ENCODE data around the gene SMARCAL1. TPM values are rescaled to one million over a fixed set of nuclear protein-coding genes. Genes with fewer than 3 reads are reported as not detected.
A peak's percentile ranks its signal among the peaks of the same experiment; 100 is the strongest.

Gene SMARCAL1
- total RNA-seq, 2 donors from 2014 or later = 21.1 to 32.2 TPM

DNA sequence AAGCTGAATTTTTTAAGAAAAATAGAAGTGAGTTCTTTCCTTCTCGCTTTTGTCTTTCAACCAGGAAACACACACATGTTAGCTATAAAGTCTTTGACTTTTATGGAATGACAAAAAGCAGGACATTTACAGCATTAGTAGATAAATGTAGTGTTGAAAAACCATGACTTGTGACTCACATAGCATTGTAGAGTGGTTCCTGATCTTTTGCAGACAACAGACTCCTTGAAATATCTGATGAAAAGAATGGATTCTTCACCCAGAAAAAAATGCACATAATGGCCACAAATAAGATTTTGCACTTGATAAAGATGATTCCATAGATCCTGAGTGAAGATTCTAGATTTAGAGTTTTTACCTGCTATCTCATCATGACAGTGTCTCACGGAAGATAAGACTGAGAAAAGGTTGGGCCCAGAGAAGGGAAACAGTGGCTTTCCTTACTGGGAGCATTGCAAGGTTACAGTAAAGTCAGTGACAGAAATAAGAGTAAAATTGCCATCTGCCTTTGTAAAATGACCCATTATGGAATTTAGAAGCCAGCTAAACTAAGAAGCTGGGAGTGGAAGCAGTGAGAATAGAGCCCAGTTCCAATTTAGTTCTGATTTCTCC lies 14.0 kb downstream of the SMARCAL1 start:
- no peaks in the 10 kb centered on the region for H3K27me3 Mint-ChIP-seq

DNA sequence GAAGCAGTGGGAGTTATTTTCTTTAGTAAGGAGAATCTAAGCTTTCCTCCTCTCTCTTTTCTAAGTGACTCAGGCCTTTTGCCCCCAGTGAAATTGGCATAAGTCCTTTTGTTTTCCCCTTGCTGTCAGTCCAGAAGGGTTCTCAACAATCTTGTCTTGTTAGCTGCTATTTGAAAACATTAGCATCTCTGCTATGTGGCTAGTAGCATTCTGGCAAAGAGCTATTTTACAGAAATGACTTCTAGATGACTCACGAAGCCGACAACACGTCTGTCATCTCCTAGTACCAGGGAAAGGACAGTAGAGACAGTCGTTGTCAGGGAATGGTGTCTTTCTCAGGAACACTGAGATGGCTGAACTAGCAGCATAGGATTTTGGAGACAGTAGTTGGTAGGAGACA lies 14.7 kb downstream of the SMARCAL1 start:
- no peak overlapping the region for H3K27ac Mint-ChIP-seq
- H3K36me3 Mint-ChIP-seq = peaks cover 50% of the 10 kb centered on the region
- no peaks in the 10 kb centered on the region for H3K27me3 Mint-ChIP-seq

More for the DNA sequence above, 14.0 kb downstream of the SMARCAL1 start:
- Mint-ChIP-seq H3K4me1 (ENCODE audit: low read depth in 2 of 2) (peaks cover 22% of the 10 kb centered on the region in 2 donors), H3K36me3 (peaks cover 46% of the 10 kb centered on the region), H3K9me3 (no peaks in the 10 kb centered on the region), H3K27ac (no peak overlapping the region), H3K4me3 (no peak overlapping the region)
- ATAC-seq (no peak), DNase-seq (ENCODE audit: low spot score) (no peak)

DNA sequence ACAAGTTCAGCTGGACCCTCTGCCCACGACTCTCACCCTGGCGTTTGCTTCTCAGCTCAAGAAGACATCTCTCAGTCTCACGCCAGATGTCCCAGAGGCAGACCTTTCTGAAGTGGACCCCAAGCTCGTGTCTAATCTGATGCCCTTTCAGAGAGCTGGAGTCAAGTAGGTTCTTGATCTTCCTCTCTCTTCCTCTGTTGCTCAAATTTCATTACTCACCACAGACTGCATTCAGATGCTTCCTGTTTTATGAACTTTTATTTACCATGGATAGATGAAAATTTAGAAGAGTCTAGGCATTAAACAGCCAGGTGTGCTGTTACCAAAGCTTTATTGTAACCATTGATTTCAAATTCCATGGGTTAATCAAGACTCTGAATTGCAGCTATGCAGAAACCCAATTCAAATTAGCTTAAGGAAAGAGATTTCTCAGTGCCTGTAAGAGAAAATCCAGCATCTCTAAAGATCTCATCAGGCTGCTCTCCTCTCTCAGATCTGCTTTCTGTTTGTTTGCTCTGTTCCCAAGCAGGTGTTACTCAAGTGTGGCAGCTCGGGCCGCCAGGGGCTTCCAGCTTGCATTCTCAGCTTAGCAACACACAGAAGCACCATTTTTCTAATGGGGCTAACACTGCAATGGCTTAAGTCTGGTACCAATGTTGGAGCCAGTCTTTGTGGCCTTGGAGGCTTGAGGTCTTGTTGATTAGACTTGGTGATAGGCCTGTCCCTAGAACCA lies 16.5 kb downstream of the SMARCAL1 start:
- H3K27ac Mint-ChIP-seq = peak overlapping the region in 1 of 2 donors; percentile 48
- H3K9me3 Mint-ChIP-seq = no peaks in the 10 kb centered on the region
- H3K27me3 Mint-ChIP-seq = no peaks in the 10 kb centered on the region
- DNase-seq (ENCODE audit: low spot score) (no peak), ATAC-seq (no peak)
- peaks cover 49% of the 10 kb centered on the region for H3K36me3 Mint-ChIP-seq
- no peak overlapping the region for H3K4me3 Mint-ChIP-seq
- H3K4me1 Mint-ChIP-seq (ENCODE audit: low read depth in 2 of 2) = peaks cover 7 to 10% of the 10 kb centered on the region in 2 donors

More for the DNA sequence above, 14.7 kb downstream of the SMARCAL1 start:
- Mint-ChIP-seq H3K9me3 (no peaks in the 10 kb centered on the region), H3K4me3 (no peak overlapping the region), H3K4me1 (ENCODE audit: low read depth in 2 of 2) (peaks cover 22% of the 10 kb centered on the region in 2 donors)
- DNase-seq (ENCODE audit: low spot score) = no peak
- no peak for ATAC-seq

DNA sequence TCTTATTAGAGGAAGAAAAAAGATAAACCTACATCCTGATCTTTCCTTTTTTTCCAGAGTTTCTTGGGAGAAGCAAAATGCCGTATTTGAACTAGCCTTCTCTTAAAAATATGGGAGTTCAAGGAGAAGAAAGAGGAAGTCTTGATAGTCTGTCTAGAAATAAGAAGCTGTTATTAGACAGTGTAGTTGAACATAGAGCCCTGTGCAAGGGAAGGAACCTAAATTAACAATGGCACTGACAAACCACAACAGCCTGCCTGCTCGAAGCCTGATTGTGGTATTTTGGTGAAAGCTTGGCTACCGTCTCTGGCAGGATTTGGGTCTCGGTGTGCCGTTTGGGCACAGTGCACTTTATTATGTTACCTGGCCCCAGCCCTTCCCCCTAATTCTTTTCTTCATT lies 17.1 kb downstream of the SMARCAL1 start:
- ATAC-seq = no peak
- Mint-ChIP-seq H3K36me3 (peaks cover 45% of the 10 kb centered on the region), H3K4me3 (no peak overlapping the region), H3K27ac (peak overlapping the region in 1 of 2 donors; percentile 48), H3K27me3 (no peaks in the 10 kb centered on the region), H3K9me3 (no peaks in the 10 kb centered on the region), H3K4me1 (ENCODE audit: low read depth in 2 of 2) (peaks cover 4 to 5% of the 10 kb centered on the region in 2 donors)
- DNase-seq (ENCODE audit: low spot score) = no peak

DNA sequence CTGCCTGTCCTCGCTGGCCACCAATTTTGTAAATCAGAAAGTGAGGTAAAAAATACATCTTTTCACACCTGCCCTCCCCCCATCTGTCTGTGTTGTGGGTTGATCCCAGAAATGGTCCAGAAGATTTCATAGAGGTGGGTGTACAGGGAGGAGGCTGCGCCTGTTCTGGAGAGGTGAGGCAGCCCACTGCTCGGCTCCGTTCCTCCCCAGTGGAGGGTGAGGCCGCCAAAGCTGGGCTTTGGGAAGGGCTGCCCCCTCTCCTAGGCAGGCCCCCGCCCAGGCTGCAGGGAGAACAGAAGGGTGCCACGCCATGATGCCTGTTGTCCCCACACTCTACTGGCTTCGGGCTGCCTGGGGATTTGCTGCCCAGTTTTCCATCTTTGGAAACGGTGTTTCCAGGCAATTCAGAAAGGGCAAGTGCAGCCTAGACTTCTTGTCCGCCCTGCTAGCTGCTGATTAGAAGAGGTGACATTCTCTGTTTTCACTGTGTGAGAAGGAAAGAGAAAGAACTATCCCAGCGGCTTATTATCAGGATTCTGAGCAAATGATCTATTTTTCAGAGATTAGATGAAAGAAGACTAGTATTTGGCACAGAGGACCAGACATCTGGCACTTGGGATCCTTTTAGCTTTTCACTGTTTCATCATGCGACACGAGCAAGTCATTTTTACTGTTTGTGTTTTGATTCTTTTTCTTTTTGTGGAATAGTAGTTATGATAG lies 18.7 kb downstream of the SMARCAL1 start:
- no peak overlapping the region for H3K4me3 Mint-ChIP-seq
- DNase-seq (ENCODE audit: low spot score) (no peak), ATAC-seq (no peak)
- H3K9me3 Mint-ChIP-seq = no peaks in the 10 kb centered on the region
- H3K27ac Mint-ChIP-seq = peak overlapping the region in 1 of 2 donors; percentile 1
- H3K27me3 Mint-ChIP-seq = no peaks in the 10 kb centered on the region
- peaks cover 4 to 5% of the 10 kb centered on the region in 2 donors for H3K4me1 Mint-ChIP-seq (ENCODE audit: low read depth in 2 of 2)
- peaks cover 40% of the 10 kb centered on the region for H3K36me3 Mint-ChIP-seq

DNA sequence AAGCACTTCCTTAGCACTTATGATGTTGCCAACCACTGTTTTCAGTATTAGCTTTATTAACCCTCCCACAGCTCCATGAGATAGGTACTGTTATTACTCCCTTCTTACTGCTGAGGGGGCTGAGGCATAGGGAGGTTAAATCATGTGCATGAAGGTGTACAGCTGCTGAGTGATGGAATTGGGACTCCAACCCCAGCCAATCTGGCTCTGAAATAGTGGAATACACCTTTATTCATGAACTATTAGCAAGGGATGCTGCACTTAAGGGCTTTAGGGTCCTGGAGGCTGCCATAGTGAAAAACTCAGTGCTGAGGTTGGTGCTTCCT lies 19.2 kb downstream of the SMARCAL1 start:
- DNase-seq (ENCODE audit: low spot score) (no peak), ATAC-seq (no peak)
- no peaks in the 10 kb centered on the region for H3K9me3 Mint-ChIP-seq
- H3K36me3 Mint-ChIP-seq = peaks cover 36% of the 10 kb centered on the region
- no peak overlapping the region for H3K4me3 Mint-ChIP-seq
- H3K27ac Mint-ChIP-seq = peak overlapping the region in 1 of 2 donors; percentile 1
- H3K27me3 Mint-ChIP-seq = no peaks in the 10 kb centered on the region
- peaks cover 4 to 5% of the 10 kb centered on the region in 2 donors for H3K4me1 Mint-ChIP-seq (ENCODE audit: low read depth in 2 of 2)

DNA sequence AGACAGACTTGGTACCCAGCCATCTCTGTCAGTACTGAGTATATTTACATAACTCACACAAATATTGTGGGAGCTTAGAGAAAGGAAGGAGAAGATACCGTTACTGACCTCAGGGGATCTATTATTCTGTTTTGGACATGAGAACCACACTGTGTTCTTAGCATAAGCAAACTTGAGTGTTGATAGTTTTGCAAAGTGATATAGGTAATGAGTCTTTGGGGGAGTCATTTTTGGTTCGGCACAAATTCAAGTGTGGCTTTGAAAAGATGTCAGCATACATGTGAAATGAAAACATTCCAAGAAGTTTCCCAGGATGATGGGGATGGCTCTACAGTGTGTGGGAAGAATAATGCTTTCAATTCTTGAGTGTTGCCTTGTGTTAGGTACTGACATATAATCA lies 24.1 kb downstream of the SMARCAL1 start:
- H3K4me3 Mint-ChIP-seq = no peak overlapping the region

DNA sequence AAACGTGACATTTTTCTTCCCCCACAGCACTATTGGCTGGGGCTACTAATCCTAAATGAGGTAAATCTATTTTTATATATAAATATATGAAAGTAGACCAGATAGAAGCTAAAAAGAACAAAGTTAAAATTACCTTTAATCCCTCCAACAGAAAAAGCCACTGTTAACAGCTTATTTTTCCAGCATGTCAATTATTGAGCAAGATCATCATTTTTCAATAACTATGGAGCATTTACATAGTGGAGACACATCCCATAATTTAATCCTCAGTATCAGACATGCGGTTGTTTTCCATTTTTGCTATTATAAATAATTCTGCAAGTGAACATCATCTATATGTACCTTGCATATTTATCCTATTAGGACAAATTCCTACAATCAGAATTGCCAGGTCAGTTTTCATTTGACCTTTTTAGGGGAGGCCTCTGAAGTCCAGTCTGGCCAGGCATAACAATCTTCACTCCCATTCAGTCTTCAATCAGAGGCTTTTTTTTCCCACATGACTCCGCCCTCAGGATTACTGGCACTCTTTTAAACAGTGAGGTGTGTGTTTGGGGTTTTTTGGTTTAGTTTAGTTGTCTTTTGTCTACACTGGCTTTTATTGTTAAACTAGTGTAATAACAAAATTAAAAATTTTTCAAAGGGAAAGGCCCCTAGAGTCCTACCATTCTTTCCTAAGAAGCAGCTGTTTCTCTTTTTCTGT lies 29.2 kb downstream of the SMARCAL1 start:
- no peaks in the 10 kb centered on the region for H3K27me3 Mint-ChIP-seq
- no peak overlapping the region for H3K27ac Mint-ChIP-seq
- peaks cover 21% of the 10 kb centered on the region for H3K36me3 Mint-ChIP-seq
- H3K4me3 Mint-ChIP-seq = no peak overlapping the region
- H3K4me1 Mint-ChIP-seq (ENCODE audit: low read depth in 2 of 2) = no peaks in the 10 kb centered on the region
- ATAC-seq (no peak), DNase-seq (ENCODE audit: low spot score) (no peak)
- H3K9me3 Mint-ChIP-seq = no peaks in the 10 kb centered on the region

More for the DNA sequence above, 24.1 kb downstream of the SMARCAL1 start:
- ATAC-seq (no peak), DNase-seq (ENCODE audit: low spot score) (no peak)
- no peak overlapping the region for H3K27ac Mint-ChIP-seq
- H3K4me1 Mint-ChIP-seq (ENCODE audit: low read depth in 2 of 2) = peaks cover 0 to 4% of the 10 kb centered on the region in 2 donors
- peaks cover 29% of the 10 kb centered on the region for H3K36me3 Mint-ChIP-seq
- no peaks in the 10 kb centered on the region for H3K27me3 Mint-ChIP-seq
- H3K9me3 Mint-ChIP-seq = no peaks in the 10 kb centered on the region

DNA sequence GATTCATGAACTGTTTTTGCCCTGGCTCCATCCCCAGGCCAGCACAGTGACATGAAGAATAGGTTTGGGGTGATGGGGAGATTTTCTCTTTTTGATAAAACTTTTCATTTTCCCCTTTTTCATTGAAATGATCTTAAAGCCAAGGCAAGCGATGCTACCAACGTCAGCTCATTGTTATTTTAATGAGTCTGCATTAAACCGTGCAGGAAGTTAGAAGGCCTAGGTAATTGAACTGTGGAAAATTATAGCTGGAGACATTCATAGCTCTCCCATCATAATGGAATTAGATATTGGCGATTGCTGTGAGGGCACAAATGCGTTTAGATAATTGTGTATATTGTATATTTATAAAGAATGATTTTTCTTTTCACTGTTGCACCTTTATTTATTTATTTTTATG lies 33.2 kb downstream of the SMARCAL1 start:
- H3K4me3 Mint-ChIP-seq = no peak overlapping the region
- no peak for DNase-seq (ENCODE audit: low spot score)
- H3K27ac Mint-ChIP-seq = no peak overlapping the region
- ATAC-seq = no peak
- H3K36me3 Mint-ChIP-seq = peaks cover 39% of the 10 kb centered on the region
- no peaks in the 10 kb centered on the region for H3K27me3 Mint-ChIP-seq
- no peaks in the 10 kb centered on the region for H3K9me3 Mint-ChIP-seq
- H3K4me1 Mint-ChIP-seq (ENCODE audit: low read depth in 2 of 2) = peaks cover 0 to 2% of the 10 kb centered on the region in 2 donors

DNA sequence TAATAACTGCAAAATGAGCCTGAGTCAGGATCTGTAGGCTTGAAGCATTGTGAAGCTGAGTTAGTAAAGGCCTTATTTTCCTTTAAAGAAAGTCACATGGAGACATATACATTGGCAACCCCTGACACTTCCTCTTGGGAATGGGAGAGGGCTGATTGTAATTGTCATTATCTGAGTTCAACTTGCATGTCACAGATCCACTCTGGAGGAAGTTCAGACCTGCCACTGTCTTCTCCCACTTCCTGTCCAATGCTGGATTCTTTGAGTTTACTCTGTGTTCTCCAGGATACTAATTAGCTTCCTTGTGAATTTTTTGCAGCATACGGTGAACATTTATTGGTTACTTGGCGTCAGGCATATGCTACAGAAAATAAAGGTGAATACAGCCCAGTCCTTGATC lies 34.1 kb downstream of the SMARCAL1 start:
- H3K4me3 Mint-ChIP-seq = no peak overlapping the region
- no peak for ATAC-seq
- peaks cover 0 to 2% of the 10 kb centered on the region in 2 donors for H3K4me1 Mint-ChIP-seq (ENCODE audit: low read depth in 2 of 2)
- no peaks in the 10 kb centered on the region for H3K9me3 Mint-ChIP-seq
- H3K36me3 Mint-ChIP-seq = peaks cover 34% of the 10 kb centered on the region
- H3K27ac Mint-ChIP-seq = no peak overlapping the region
- no peaks in the 10 kb centered on the region for H3K27me3 Mint-ChIP-seq
- DNase-seq (ENCODE audit: low spot score) = no peak

DNA sequence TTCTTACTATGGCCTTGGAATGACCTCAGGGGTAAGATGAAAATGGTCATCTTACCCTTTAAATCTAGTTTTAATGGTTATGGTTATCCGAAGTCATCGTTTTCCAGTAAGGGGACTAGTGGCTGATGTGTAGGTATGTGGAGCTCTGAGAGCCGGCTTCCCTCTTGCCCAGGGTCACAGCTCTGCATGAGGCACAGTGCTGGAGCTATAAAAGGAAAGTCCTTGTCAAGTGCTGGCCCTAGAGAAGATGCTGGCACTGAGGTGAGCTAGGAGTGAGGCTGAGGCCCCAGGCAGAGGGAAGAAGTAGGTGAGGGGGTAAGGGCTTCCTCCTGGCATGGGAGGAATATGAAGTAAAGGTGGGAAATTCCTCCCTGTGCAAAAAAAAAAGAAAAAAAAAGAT lies 35.0 kb downstream of the SMARCAL1 start:
- Mint-ChIP-seq H3K36me3 (peaks cover 34% of the 10 kb centered on the region), H3K9me3 (no peaks in the 10 kb centered on the region), H3K27me3 (no peaks in the 10 kb centered on the region), H3K27ac (no peak overlapping the region), H3K4me3 (no peak overlapping the region), H3K4me1 (ENCODE audit: low read depth in 2 of 2) (peaks cover 0 to 2% of the 10 kb centered on the region in 2 donors)
- DNase-seq (ENCODE audit: low spot score) (no peak), ATAC-seq (no peak)

DNA sequence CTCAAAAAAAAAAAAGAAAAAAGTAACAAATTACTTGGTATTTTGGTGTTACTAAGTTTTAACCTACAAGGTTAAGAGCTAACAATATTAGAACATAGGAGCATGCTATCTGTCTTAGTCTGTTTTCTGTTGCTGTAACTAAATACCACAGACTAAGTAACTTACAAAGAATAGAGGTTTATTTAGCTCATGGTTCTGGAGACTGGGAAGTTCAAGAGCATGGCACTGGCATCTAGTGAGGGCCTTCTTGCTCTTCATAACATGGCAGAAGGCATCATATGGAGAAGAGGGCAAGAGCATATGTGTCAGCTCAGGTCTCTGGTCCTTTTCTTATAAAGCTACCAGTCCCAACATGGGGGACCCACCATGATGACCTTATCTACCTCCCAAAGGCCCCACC lies 36.5 kb downstream of the SMARCAL1 start:
- peaks cover 34% of the 10 kb centered on the region for H3K36me3 Mint-ChIP-seq
- H3K27me3 Mint-ChIP-seq = no peaks in the 10 kb centered on the region
- DNase-seq (ENCODE audit: low spot score) (no peak), ATAC-seq (no peak)
- H3K9me3 Mint-ChIP-seq = no peaks in the 10 kb centered on the region
- peaks cover 0 to 2% of the 10 kb centered on the region in 2 donors for H3K4me1 Mint-ChIP-seq (ENCODE audit: low read depth in 2 of 2)
- no peak overlapping the region for H3K4me3 Mint-ChIP-seq
- H3K27ac Mint-ChIP-seq = no peak overlapping the region

DNA sequence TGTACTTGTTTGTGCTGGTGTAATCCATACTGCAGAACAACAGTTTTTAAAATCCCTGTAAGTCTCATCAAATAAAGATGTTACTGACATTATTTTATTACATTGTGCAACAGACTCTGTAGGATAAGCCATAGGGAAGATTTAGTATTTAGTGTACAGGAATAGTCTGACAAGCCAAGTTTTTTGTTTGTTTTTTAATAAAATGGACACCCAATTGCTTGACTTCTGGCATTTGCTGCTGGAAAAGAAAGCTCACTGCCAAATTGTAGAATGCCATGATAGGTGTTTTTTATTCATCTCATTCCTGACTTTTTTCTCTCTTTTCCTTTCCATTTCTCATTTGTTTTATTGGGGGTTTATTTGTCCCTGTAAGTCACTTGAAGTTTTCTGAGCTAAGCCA lies 38.1 kb downstream of the SMARCAL1 start:
- Mint-ChIP-seq H3K4me3 (no peak overlapping the region), H3K27me3 (no peaks in the 10 kb centered on the region)
- no peak for ATAC-seq

More for the DNA sequence above, 38.1 kb downstream of the SMARCAL1 start:
- no peak for DNase-seq (ENCODE audit: low spot score)
- Mint-ChIP-seq H3K27ac (no peak overlapping the region), H3K36me3 (peaks cover 29% of the 10 kb centered on the region), H3K4me1 (ENCODE audit: low read depth in 2 of 2) (peaks cover 0 to 2% of the 10 kb centered on the region in 2 donors), H3K9me3 (no peaks in the 10 kb centered on the region)

All from natural killer cell treated with Interleukin-12 subunit alpha and Interleukin-12 subunit beta and Interleukin-15 and Interleukin-18, amount 100 ng/mL, for 72 hours (primary cell).